BE2C (cell line): ENCODE results near the gene GOLGA6L2.
"Not testable (repeated sequence)": the region's sequence is repeated elsewhere in the genome, so short reads cannot be mapped to it uniquely, and the experiment has no call there.

Source experiments
- DNase-seq: peaks from one replicate; pipeline ENCODE4 v3.0.0-alpha.2; 2020
- H3K27me3 ChIP-seq: fragments of 250-450 bp; sonication (Bioruptor Pico); 2 replicates; pipeline ENCODE4 v1.5.1; 2020; ENCODE audit warnings: mild to moderate bottlenecking
- H3K36me3 ChIP-seq: fragments of 250-450 bp; sonication (Bioruptor Pico); 2 replicates; pipeline ENCODE4 v1.5.1; 2020; ENCODE audit warnings: mild to moderate bottlenecking
- H3K4me1 ChIP-seq: fragments of 250-450 bp; sonication (Bioruptor Pico); 2 replicates; pipeline ENCODE4 v1.5.1; 2020
- H3K4me3 ChIP-seq: 2 replicates; pipeline ENCODE4 v1.5.1; 2011; ENCODE audit warnings: low read depth, low read length
- H3K9me3 ChIP-seq: fragments of 250-450 bp; sonication (Bioruptor Pico); 2 replicates; pipeline ENCODE4 v1.5.1; 2020
- TF ChIP-seq, protein P1 (sequence below): IDR thresholded peaks from 2 replicates; pipeline ENCODE4 v1.5.1; 2012; ENCODE audit warnings: mild to moderate bottlenecking, low read depth, low read length

GOLGA6L2 gene

DNA sequence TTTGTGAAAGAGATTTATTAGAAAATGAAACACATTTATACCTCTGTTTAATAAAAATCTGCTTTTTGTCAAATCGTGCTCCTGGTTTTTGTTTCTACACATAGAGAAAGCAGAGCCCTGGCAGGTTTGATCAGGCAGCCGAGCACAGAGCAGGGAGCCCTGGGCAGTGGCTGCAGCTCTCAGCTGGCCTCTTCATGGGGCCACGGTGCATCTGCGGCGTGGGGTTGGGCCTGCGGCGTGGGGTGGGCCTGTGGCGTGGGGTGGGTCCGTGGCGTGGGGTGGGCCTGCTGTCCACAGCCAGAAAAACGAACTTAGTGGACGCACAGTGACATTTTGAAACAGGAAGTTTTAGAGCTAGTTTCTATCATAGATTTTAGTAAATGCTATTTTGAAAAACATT, 10.6 kb downstream of the GOLGA6L2 start:
- no peaks in the 10 kb centered on the region for H3K9me3 ChIP-seq
- TF ChIP-seq, protein P1, sequence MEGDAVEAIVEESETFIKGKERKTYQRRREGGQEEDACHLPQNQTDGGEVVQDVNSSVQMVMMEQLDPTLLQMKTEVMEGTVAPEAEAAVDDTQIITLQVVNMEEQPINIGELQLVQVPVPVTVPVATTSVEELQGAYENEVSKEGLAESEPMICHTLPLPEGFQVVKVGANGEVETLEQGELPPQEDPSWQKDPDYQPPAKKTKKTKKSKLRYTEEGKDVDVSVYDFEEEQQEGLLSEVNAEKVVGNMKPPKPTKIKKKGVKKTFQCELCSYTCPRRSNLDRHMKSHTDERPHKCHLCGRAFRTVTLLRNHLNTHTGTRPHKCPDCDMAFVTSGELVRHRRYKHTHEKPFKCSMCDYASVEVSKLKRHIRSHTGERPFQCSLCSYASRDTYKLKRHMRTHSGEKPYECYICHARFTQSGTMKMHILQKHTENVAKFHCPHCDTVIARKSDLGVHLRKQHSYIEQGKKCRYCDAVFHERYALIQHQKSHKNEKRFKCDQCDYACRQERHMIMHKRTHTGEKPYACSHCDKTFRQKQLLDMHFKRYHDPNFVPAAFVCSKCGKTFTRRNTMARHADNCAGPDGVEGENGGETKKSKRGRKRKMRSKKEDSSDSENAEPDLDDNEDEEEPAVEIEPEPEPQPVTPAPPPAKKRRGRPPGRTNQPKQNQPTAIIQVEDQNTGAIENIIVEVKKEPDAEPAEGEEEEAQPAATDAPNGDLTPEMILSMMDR: no peak
- no peaks in the 10 kb centered on the region for H3K27me3 ChIP-seq
- H3K4me3 ChIP-seq: no peak overlapping the region
- DNase-seq: no peak
- H3K36me3 ChIP-seq: no peaks in the 10 kb centered on the region
- no peaks in the 10 kb centered on the region for H3K4me1 ChIP-seq

DNA sequence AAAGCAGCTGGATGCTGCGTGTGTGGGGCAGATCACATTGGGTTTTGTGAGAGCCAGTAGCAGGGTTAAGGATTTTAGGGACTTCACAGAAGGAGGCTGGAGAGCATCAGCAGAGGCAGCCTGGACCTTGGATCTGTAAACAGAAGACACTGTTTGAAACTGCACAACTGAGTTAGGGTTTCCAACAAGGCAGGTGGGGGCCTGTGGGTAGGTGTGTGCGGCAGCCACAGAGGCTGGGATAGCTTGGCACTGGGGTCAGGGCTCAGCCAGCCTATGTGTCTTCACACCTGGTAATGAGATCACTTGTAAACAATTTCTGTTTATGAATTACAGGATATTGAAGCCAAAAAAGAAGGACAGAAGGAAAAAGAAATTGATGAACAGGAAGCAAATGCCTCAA, 12.3 kb downstream of the GOLGA6L2 start:
- DNase-seq, H3K9me3 ChIP-seq, H3K4me3 ChIP-seq, H3K27me3 ChIP-seq, H3K36me3 ChIP-seq, H3K4me1 ChIP-seq: not testable (repeated sequence)

DNA sequence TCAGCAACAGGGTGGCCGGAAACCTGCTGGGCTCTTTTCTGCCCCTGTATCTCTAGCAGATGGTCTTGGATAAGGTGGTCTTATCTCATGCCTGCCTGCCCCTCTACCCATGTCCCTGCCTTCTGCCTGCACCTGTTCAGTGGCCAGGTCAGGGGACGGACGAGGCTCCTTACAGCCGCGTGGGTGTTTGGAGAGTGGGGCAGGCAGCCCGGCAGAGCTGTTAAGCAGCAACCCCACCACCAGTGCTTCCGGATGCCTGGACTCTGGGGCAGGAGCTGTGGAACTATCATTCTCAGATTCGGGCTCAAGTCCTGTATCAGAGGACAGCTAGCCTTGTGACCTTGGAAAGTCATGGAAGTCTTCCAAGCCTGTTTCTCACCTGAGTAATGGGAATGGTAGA, 21.7 kb downstream of the GOLGA6L2 start:
- H3K36me3 ChIP-seq, H3K4me1 ChIP-seq, H3K4me3 ChIP-seq, H3K9me3 ChIP-seq, DNase-seq, H3K27me3 ChIP-seq: not testable (repeated sequence)

DNA sequence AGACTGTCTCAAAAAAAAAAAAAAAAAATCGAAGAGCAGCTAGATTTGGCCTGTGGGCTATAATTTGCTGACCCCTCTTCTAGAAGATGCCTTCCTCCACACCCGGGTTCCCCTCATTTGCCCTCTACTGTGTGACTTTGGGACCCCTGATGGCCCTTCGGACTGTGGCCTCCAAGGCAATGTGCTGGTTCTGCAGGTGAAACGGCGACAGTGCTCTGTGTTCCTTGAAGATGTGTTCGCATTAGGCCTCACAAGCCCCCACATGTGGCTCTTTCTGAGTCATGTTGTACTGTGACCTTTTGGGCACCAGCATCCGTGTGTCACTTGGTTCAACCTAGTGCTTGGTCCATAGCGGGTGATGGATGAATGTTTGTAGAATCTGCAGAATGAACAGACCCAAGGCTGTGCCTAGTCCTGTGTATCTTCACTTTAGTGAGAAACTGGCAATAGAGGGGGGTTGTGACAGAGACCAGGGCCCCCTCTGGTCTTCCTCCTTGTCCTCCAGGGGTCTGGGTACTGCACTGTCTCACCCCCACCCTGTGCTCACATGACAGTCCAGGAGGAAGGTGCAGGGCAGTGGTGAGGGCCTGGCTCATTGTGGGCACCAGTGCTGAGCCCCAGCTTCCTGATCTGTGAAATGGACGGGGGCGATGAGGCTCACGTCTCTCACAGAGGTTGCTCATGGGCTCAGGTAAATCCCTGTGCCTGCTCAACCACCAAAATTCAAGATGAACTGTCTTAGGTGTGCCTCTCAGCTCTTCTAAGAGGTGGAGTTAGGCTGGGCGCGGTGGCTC, 22.7 kb downstream of the GOLGA6L2 start:
- Histone ChIP-seq H3K9me3 (no peaks in the 10 kb centered on the region), H3K4me1 (no peaks in the 10 kb centered on the region), H3K27me3 (no peaks in the 10 kb centered on the region), H3K36me3 (no peaks in the 10 kb centered on the region), H3K4me3 (no peak overlapping the region)
- DNase-seq: no peak
- TF ChIP-seq, protein P1: no peak

DNA sequence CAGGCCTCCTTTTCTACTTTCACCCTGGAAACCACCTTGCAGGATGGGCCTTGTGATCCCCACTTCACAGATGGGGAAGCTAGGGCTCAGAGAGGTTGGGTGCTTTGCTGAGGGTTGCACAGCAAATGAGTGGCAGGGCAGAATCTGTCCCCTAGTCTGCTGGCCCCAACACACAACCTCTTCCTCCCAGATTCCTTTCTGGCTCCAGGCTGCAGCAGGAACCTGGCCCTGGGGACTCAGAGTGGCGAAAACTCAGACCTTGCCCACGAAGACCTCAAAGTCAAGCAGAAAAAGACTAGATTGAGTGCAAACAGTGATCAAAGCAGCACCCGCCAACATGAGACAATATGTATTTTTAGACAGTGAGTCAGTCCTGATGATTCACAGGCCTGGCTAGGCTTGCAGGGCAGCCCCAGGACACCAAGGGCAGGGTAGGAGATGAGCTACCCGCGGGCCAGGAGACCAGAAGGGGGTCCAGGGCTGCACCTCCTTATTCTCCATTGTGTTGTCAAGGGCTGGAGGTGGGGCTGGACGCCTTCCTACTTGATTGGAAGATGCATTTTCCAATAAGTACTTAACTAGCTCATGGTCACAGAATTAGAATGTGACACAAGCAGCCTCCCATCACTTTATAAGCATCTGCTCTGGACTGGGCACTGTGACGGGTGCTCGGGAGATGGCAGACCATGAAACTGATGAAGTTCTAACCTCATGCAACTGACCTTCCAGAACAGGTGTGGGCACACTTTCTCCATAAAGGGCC, 23.9 kb downstream of the GOLGA6L2 start:
- H3K27me3 ChIP-seq: no peaks in the 10 kb centered on the region
- H3K4me1 ChIP-seq: no peaks in the 10 kb centered on the region
- no peaks in the 10 kb centered on the region for H3K36me3 ChIP-seq
- no peaks in the 10 kb centered on the region for H3K9me3 ChIP-seq
- TF ChIP-seq, protein P1: no peak
- H3K4me3 ChIP-seq: no peak overlapping the region
- DNase-seq: no peak

DNA sequence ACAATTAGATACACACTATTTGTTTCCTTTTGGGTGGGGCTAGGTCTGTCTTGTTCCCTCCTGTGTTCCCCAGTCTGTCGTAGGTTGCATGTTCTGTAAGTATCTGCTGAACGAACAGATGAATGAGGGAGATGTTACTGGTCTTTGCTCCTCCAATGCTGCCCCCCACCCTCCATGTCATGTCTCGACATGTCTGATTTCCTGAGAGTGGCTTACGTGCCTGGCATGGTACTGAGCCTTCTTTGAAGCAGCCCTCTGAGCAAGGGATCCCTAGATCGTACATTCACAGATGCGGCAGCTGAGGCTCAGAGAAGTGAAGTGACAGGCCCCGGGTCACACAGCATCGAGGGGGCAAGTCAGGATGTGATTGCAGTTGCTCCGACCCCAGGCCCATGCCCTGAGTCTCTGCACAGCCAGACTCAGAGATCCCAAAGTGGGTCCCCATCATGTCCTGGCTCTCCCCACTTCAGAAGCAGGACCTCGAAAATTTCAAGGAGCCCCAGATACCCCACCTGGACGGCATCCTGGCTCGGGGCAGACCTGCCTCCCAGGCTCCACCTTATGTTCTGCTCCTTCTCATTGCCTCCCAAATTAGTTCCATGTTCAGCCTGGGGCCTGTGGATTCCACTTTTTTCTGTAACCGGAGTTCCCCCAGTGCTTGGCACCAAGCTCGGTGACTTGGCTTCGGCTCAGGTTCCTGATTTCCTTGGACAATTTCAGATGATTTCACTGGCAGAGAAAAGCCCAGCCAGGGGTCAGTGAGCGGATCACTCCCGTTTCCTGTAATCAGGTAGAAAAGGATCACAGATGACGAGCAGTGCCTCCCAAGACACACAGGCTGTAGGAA, 24.7 kb downstream of the GOLGA6L2 start:
- no peaks in the 10 kb centered on the region for H3K36me3 ChIP-seq
- TF ChIP-seq, protein P1: no peak
- H3K9me3 ChIP-seq: no peaks in the 10 kb centered on the region
- H3K4me3 ChIP-seq: no peak overlapping the region
- no peaks in the 10 kb centered on the region for H3K27me3 ChIP-seq
- no peak for DNase-seq
- H3K4me1 ChIP-seq: no peaks in the 10 kb centered on the region
